ENCODE results near the gene ROR1. TPM values are rescaled to one million over a fixed set of nuclear protein-coding genes. Genes with fewer than 3 reads are reported as not detected.

The ROR1 gene
- total RNA-seq, 1 experiment from 2014 or later, result 2.7 TPM

DNA sequence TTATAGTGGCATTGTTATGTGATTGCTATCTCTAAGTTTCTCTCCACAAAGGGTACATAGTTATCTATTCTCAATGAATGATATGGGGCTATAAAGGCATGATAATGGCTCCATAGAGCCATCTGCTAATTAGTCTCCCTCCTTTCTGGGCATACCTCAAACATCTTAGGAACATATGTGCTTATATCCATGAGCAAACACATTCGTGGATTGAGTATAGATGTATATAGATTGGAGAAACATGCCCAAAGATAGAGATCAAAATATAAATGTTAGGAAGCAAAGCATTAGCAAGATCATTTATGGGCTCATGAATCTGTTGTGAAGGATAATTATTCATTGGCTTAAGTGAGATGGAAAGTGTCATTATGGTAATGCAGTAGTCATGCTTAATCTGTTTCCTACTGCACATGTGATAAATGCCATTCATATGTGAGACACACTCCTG, 273.8 kb downstream of the ROR1 start:
- DNase-seq (ENCODE audit: low read depth, low spot score) (no peak), ATAC-seq (no peak)
- H3K4me2 ChIP-seq (ENCODE audit: low read length), result no peak overlapping the region
- H4K20me1 ChIP-seq (ENCODE audit: insufficient read depth), result no peaks in the 10 kb centered on the region
- no peak overlapping the region for H3K9ac ChIP-seq (ENCODE audit: low read length)
- H3K9me3 ChIP-seq (ENCODE audit: control insufficient read depth in 1 of 2, insufficient read depth in 1 of 2, low read depth in 1 of 2, low read length in 2 of 2), result no peaks in the 10 kb centered on the region
- no peaks in the 10 kb centered on the region for H3K9me2 ChIP-seq (ENCODE audit: insufficient read depth)
- TF ChIP-seq CTCF (IDR thresholded peaks at IDR 0.05 in 2 of 3, conservative IDR thresholded peaks at IDR 0.05 in 1 of 3; ENCODE audit: borderline replicate concordance in 1 of 3, insufficient read depth in 1 of 3, low read depth in 2 of 3, low read length in 2 of 3), result no peak
- no peak for TF ChIP-seq EZH2 (IDR thresholded peaks at IDR 0.05)
- no peak for TF ChIP-seq POLR2AphosphoS5 (IDR thresholded peaks at IDR 0.05; ENCODE audit: low read depth, low read length)
- no peak for TF ChIP-seq EZH2phosphoT487 (IDR thresholded peaks at IDR 0.05; ENCODE audit: borderline replicate concordance)
- no peak for TF ChIP-seq FOSL1 (IDR thresholded peaks at IDR 0.05; ENCODE audit: low read depth)
- TF ChIP-seq EGR1 (IDR thresholded peaks at IDR 0.05; ENCODE audit: low read depth), result no peak
- no peak for TF ChIP-seq CBX3 (IDR thresholded peaks at IDR 0.05; ENCODE audit: low read depth)
- TF ChIP-seq JUND (IDR thresholded peaks at IDR 0.05), result no peak
- H3K79me2 ChIP-seq (ENCODE audit: insufficient read depth, low read length), result no peaks in the 10 kb centered on the region
- CTCF ChIA-PET, result no interaction called here
- H3K27ac ChIP-seq (ENCODE audit: low read depth, low read length), result no peak overlapping the region
- H3K4me1 ChIP-seq (ENCODE audit: control insufficient read depth in 1 of 2, insufficient read depth in 2 of 2, low read length in 2 of 2), result no peaks in the 10 kb centered on the region; a peak in 1 of 4 replicates
- POLR2A ChIA-PET, result no interaction called here
- intact Hi-C loops (cut with micrococcal nuclease), result no loop called here
- RAD21 ChIA-PET (ENCODE audit: low non-redundant PET in 1 of 2, low total read pairs in 2 of 2, uncharacterized antibody in 2 of 2, unreplicated experiment in 2 of 2), result no interaction called here
- no peak overlapping the region for H2AFZ ChIP-seq (ENCODE audit: low read depth, low read length, poor library complexity, severe bottlenecking)
- H3K36me3 ChIP-seq (ENCODE audit: control insufficient read depth in 1 of 2, insufficient read depth in 2 of 2, low read length in 2 of 2), result no peaks in the 10 kb centered on the region
- H3K4me3 ChIP-seq (replicated peaks in 1 of 2; ENCODE audit: low read depth in 1 of 2, low read length in 2 of 2), result no peak overlapping the region
- no peaks in the 10 kb centered on the region for H3K27me3 ChIP-seq (ENCODE audit: insufficient read depth, low read length)
- no TSS peak for BruUV-seq (replicated peaks)

DNA sequence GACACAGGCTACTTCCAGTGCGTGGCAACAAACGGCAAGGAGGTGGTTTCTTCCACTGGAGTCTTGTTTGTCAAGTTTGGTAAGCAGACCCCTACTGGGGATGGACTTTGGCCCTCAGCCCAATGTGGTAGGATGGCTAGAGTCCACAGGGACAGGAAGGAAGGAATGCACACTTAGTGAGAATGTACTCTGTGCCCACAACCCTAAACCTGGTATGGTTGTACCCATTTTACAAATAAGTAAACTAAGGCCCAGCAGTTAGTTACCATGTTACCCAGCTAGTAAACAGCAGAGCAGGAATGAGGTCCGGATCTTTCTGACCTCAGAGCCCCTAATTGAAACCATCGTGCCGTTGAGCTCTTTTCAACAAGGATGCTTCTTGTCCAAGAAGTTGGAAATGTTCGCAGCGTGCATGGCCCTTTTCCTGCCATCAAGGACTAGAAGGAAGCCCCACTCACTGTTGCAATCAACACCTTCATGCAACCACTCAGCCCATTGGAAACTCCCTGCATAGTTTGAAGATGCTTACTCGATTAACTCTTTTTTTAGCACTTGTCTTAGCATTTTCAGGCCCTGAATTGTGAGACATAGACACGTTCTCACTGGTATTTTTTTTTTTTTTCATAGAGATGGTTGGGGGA, 276.2 kb downstream of the ROR1 start:
- ChIA-PET CTCF (no interaction called here), POLR2A (no interaction called here), RAD21 (ENCODE audit: low non-redundant PET in 1 of 2, low total read pairs in 2 of 2, uncharacterized antibody in 2 of 2, unreplicated experiment in 2 of 2) (no interaction called here)
- Histone ChIP-seq H3K79me2 (ENCODE audit: insufficient read depth, low read length) (no peaks in the 10 kb centered on the region), H3K27me3 (ENCODE audit: insufficient read depth, low read length) (no peaks in the 10 kb centered on the region), H3K4me1 (ENCODE audit: control insufficient read depth in 1 of 2, insufficient read depth in 2 of 2, low read length in 2 of 2) (no peaks in the 10 kb centered on the region; a peak in 1 of 4 replicates), H3K9me3 (ENCODE audit: control insufficient read depth in 1 of 2, insufficient read depth in 1 of 2, low read depth in 1 of 2, low read length in 2 of 2) (no peaks in the 10 kb centered on the region), H3K9ac (ENCODE audit: low read length) (no peak overlapping the region), H3K4me2 (ENCODE audit: low read length) (no peak overlapping the region), H3K27ac (ENCODE audit: low read depth, low read length) (no peak overlapping the region), H3K36me3 (ENCODE audit: control insufficient read depth in 1 of 2, insufficient read depth in 2 of 2, low read length in 2 of 2) (no peaks in the 10 kb centered on the region), H3K4me3 (replicated peaks in 1 of 2; ENCODE audit: low read depth in 1 of 2, low read length in 2 of 2) (no peak overlapping the region), H2AFZ (ENCODE audit: low read depth, low read length, poor library complexity, severe bottlenecking) (no peak overlapping the region), H4K20me1 (ENCODE audit: insufficient read depth) (no peaks in the 10 kb centered on the region), H3K9me2 (ENCODE audit: insufficient read depth) (no peaks in the 10 kb centered on the region)
- no peak for TF ChIP-seq CBX3 (IDR thresholded peaks at IDR 0.05; ENCODE audit: low read depth)
- TF ChIP-seq ZFX (IDR thresholded peaks at IDR 0.05), result no peak
- no peak for TF ChIP-seq TCF7L2 (IDR thresholded peaks at IDR 0.05; ENCODE audit: borderline replicate concordance, extremely low read depth, insufficient read depth, insufficient read length)
- no peak for TF ChIP-seq ZBTB33 (IDR thresholded peaks at IDR 0.05; ENCODE audit: extremely low read depth, insufficient replicate concordance, low read length)
- DNase-seq (ENCODE audit: low read depth, low spot score), result no peak
- intact Hi-C loops (cut with micrococcal nuclease), result no loop called here
- no TSS peak for BruUV-seq (replicated peaks)
- no peak for ATAC-seq

Data from HCT116 (cell line).